HG03342 (cell line): ENCODE data around the gene CLEC16A.

ENCODE experiments used
- ATAC-seq: cut with Tn5 transposase; IDR thresholded peaks from one replicate; pipeline ENCODE4 v1.9.1; 2021; ENCODE audit warnings: mild to moderate bottlenecking, moderate library complexity; ENCODE audit not compliant: unreplicated experiment

Gene CLEC16A

DNA sequence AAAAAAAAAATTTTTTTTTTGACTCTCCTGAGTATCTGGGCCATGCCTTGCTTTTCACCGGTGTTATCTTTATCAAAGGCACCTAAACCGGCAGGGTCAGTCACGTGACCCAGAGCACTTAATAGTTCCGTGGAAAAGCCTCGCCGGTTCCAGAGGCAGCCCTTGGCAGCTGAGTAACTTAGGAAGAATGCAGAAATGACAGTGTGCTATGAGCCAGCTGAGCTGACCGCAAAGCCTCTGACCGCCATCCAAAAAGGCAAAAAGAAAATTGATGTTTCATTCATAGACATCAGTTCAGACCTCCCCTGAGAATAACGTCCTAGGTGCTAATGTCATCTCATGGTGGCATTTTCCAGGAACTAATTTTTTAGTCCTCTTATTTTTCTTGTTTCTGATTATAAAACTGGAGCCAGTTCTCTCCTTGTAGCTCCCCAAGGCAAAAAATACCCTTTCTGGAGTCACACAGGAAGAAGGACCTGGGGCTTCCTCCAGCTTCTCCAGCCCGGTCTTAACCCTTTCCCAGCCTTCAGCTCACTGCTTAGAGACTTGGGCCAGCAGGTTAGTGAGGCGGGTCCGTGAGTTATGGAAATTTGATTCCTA lies 189.1 kb downstream of the CLEC16A start:
- ATAC-seq = no peak

DNA sequence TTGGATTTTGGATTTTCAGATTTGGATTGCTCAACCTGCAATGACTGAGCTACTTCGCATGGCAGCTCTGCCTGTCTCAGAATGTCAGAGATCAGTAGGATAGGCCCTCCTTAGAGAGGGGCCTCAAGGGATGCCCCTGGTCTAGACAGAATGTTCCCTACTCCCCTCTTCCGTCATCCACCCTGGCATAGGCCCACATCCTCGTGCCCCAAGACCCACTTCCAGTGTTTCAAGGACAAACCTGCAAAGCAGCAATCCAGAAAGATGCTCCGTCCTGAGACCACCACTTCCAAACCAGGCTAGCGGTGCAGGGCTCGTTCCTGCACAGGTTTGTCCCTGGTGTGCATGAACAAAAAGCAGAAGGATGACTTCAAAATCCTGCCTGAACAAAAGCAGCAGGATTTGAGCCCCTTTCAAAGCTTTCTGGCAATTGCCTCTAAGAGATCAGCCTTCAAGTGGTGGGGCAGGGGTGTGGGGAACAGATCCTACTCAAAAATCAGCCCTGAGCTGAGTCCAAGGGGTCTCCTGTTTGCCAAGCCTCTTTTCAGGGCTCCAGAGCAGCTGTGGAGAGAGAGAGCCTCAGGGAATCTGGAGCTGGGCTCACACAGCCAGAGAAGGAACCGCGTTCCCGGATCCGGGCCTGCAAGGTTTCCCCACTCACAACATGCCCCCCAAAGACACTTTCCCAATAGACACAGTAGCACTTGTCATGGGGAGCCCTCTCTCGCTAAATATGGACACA lies 190.5 kb downstream of the CLEC16A start:
- no peak for ATAC-seq

DNA sequence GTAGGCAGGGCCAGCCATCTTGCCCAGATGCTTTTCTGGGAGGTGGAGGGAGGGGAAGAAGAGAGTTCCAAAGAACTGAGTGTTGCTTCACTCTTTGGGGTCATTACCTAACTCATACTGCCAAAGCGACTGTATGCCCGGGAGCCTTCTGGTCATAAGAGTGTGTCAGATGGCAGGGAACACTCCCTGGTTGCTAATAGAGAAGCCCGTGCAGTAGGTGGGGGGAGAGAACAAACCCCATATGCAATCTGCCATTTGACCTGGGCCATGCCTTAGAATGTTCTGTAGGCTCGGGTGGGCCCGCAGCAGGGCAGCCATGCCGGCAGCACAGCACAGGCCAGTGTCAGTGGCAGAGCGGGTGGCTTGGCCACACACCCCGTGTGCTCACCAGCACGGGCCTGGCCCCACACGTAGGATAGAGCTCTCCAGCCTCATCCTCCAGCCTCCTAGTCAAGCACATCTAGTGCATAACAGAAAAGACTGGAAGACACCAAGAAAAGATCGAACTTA lies 191.2 kb downstream of the CLEC16A start:
- ATAC-seq = no peak

DNA sequence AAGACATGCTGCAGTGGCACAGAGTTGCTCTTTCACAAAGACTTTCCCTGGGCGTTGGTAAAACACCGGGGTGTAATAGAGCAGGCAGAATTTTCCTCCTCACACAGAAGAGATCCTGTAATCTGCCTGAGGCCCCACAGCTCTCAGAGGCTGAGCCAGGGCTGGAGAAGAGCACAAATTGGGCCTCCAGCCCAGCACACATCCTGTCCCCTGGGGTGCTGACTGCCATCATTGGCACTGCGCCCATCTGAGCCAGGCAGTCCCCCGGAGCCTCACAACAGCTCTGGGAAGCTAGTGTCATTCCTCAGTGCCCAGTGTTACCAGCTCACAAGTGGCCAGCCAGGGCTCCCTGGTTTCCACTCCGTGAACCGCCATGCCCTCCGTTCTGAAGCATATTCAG lies 192.2 kb downstream of the CLEC16A start:
- no peak for ATAC-seq

DNA sequence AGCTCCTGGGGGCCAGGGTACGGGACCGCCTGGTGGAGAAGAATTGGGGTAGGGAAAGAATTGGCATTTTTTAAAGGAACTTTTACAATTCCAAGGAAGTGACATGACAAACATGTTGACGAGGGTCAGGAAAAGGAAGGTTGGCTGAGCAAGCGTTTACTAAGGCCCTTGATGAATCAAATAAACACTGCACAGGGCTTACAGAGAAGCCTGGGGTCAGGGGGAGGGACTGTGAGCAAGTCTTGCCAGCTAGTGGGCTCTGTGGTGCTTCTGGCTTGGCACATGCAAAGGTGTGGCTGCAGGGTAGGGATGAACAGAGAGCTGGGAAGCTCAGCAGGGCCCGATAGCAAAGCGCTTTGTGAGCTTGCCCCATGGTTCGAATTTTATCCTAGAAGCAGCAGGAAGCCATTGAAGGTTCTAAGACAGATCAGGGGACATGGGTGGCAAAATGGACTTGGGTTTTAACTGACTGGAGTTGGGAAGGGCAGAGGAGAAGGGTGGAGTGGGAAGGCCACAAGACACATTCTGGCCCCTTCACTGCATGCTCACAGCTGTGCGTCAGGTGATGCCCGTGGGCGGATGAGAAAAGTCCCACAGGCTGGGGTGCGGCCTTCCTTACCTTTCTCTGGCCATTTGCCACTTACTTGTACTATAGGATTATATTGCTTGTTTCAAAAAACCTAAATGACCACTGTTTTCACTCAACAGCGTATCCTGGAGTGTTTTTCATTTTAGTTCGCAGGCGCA lies 193.8 kb downstream of the CLEC16A start:
- ATAC-seq = no peak

DNA sequence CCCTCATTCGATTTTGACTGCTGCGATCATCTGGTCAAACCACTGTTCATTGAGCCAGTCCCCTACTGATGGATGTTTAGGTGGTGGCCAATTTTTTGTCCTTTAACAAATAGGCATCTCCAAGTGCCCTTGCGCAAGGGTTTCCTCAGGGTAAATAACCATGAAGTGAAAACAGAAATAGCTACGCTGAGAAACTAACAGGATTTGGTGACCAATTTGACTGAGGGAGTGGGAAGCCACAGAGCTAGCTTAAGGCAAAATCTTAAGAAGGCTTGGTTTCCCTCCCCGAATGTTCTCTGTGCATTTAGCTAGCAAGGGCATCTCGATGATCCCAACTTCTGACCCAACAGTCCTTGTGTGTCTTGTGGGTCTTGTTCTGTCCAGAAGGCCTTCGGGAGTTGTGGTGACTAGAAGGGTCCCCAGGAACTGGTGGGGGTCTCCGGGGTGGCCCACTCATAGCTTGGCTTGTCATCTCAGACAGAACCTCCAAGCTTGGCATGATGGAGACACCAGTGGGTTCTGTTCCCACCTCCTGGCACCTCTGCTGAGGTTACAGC lies 194.5 kb downstream of the CLEC16A start:
- ATAC-seq = no peak

DNA sequence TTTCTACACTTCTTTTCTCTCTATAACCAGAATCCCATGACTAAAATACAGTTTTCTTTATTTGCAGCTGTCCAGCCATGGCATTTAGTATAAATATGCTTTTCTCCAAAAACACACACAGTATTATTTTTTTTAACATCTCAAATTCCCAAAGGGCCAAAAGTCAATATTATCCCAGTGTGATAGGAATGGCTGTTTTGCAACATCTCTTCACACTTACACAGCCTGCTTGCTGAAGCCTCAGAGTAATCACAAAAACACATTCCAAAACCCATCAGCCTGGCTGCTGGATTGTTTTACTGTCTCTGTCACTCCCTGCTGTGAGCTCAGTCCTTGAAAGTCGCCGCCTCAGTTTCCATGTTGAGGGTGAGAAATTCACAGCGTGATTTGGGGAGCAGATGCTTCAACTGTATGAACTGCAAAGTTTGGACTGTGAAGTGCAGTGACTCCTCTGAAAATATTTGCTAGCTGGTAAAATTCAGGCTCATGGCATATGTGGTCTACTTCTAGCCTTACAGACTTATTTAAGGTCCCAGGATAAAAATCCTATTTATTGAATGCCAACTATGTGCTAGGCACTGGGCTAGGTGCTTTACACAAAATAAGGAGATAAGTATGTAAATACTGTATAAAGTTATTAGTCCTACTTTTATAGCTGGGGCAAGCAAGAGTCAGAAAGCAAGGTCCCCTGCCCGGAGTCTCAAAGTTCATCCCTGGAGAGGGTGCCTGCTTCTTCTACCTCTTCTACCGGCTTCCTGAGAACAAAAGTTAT lies 195.1 kb downstream of the CLEC16A start:
- no peak for ATAC-seq

DNA sequence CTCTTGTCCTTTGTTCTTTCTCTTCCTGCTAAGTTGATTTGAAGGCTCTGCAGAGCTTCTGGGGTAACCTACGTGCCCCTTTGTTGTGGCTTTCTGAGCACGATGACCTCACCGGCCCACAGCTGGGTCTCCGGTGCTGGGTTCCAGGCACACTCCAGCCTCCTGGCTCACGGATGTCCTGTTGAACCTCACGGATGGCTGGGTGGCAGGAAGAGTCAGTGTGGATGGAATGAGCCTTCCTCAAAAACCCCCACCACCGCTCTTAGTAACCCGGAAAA lies 195.7 kb downstream of the CLEC16A start:
- no peak for ATAC-seq

DNA sequence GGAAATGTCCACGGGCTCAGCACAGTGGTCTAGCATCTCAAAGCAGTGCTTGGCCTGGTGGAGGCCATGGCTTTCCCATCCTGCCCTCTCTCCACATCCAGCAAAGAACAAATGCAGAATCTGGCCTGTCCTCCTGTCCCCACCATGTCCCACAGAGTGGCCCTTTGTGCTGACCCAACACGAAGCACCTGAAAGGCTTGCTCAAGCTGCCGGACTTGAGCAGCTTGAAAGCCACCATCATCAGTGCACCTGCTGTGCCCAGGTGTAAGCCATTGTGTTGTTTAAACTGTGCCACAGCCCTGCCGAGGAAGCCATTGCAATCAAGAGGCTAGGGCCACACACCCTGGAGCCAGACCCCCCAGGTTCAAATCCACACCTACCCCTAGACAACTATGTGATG lies 196.1 kb downstream of the CLEC16A start:
- ATAC-seq = no peak

DNA sequence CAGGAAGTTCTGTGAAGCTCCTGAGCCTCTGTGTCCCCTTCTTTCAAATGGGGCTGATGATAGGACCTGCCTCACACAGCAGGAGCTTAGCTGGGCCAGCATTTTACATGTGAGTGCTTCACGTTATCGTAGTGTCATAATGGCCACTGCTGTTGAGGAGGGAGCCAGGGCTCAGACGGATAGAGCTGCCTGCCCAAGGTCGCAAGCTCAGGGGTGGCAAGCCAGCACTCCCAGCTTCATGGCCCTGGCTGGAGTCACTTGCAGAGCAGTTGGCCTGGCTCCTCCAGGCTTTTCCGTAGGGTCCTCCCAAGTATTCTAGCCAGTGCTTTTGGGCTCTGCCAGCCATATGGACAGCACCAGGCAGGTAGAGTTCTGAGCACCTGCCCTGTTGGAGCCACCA lies 196.5 kb downstream of the CLEC16A start:
- no peak for ATAC-seq

DNA sequence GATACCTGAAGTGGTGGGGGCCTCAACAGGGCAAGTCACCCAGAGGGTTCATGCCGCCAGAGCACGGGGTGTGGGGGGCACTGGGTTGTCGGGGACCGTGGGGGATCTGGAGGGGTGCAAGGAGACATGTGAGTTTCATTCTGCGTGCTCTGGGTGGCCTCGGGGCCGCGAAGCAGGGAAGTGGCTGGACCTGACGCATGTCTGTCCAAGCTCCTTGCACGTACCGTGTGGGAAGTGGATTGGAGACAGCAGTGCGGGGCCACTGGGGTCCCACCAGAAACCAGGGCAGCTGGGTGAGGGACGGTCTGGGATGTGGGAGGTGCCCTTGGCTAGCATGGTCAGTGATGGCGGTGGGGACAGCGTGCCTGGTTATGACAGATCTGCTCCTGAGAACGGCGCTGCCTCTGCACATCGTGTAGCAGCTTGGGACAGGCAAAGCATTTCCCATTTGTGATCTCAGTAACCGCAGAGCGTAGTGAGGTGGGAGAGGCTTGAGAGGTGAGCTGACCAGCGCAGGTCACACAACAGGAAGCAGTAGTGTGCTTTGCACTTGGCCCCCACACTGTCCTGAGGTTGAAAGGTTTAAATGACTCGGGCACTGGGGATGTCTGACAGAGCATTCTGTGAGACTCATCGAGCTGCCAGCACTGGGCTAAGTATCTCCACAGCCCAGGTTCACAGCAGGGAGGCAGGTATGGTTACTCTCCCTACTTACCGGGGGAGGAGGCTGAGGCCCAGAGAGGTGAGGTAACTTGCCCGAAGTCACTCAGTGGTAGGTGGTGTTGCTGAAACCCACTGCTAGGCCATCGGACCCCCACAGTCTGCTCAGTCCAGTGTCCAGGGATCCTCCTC lies 197.3 kb downstream of the CLEC16A start:
- ATAC-seq = no peak

DNA sequence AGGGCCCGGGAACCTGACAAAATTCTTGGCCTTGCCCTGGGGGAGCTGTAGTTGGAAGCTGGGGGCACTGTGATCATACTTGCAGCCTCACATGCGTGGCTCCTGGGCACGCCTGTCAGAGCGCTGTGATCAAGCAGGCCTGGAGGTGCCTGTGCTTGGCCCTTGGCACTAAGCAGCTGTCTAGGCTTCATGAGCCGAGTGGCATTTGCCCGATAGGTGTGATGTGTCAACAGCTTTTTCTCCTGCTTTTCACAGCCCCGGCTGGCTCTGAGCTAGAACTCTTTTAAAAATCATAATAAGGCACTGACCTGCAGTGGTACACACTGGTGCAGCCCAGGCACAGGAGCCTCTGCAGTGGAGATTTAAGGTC lies 197.9 kb downstream of the CLEC16A start:
- ATAC-seq = no peak

DNA sequence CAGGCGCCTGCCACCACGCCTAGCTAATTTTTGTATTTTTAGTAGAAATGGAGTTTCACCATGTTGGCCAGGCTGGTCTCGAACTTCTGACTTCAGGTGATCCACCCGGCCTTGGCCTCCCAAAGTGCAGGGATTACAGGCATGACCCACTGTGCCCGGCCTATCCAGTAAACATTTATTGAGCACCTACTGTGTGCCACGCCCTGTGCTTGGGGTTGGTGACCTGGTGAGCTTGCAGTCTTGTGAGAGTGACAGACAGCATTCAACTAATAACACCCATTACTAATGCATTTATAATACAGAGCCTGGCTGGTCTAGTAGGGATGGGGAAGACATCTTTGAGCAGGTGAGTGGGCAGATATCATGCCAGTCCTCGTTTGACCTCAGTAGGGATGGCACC lies 198.6 kb downstream of the CLEC16A start:
- no peak for ATAC-seq

DNA sequence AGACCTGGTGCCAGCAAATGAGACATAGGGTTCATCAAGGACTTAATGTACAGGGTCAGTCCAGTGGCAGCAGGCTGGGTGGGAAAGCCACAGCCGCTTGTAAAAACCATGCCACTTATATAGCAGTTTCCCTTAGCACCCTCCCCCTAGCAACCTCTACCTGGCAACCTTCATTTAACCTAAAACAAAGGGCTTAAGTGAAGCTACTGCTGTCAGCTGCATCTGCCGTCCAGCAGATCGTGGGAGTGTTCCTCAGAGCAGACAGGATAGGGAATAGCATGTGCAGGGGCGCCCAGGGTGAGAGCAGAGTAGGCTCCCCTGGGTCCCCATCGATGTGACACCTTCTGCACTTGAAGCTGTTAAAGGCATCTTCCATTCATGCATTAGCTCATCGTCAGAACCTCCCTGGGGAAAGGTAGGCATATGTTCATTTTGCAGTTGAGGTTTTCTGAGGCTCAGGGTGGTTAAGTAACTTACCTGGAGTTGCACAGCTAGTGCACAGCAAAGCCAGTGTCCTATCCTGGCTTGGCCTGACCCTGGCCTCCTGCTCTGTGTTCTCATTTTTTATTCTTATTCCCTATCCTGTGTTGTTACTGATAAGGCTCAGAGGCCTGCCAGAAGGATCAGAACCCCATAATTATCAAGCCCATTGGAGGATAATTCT lies 199.1 kb downstream of the CLEC16A start:
- no peak for ATAC-seq

DNA sequence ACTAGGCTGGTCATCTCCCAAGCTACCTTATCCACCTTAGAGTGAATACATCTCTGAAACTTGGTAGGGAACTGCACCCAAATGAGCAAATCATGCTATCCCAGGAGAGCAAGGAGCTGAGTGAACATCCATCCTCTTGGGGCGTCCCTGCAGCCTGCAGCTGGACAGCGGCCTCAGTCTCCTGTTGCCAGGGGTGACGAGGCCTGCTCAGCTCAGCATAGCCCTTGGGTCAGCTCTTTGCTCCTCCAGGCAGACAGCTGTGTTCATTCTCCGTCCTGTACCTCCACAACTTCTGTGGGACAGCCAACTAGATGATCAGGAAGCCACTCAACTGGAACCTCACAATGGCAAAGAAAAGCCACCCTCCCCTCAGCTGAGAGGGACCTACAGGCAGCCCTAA lies 199.8 kb downstream of the CLEC16A start:
- no peak for ATAC-seq

DNA sequence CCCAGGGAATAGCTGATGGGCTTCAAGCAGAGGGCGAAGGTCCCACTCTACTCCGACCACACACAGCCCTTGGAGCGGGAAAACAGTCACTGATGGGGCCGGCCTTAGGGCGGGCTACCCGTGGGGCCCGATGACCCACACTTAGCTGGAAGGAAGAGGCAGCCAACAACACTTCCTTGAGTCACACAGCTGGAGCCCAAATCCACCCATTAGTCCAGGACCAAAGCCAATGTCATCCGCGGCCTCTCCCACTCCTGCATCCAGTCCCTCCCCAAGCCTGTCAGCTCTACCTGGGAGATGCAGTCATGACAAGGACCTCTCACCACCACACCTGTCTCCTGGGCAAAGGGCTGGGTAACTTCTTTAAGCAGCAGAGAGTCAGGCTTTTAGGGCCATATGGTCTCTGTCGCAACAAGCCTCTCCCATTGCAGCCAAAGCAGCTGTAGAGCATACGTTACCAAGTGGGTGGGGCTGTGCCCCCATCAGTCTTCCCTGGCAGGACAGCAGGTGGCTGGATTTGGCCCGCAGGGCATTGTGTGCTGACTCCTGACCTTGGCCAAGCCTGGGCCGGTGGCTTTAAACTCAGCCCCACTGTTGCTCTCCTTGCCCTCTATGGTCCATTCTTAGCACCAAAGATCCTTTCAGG lies 200.9 kb downstream of the CLEC16A start:
- no peak for ATAC-seq

DNA sequence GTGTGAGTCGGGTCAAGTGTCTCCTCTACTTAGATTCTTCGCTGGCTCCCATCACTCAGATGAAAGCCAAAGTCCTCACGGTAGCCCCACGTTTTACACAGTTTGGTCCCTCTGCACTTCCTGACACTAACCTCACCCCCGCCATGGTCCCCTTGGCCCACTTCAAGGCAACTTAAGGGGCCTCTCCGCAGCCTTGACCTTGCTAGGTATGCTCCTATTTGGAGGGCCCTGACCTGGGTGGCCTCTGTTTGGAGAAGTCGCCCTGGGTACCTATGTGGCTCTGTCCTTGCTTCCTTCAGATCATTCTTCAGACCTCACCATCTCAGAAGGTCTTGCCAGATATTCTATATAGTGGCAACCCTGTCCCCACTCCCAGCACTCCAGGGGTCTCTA lies 201.5 kb downstream of the CLEC16A start:
- no peak for ATAC-seq

DNA sequence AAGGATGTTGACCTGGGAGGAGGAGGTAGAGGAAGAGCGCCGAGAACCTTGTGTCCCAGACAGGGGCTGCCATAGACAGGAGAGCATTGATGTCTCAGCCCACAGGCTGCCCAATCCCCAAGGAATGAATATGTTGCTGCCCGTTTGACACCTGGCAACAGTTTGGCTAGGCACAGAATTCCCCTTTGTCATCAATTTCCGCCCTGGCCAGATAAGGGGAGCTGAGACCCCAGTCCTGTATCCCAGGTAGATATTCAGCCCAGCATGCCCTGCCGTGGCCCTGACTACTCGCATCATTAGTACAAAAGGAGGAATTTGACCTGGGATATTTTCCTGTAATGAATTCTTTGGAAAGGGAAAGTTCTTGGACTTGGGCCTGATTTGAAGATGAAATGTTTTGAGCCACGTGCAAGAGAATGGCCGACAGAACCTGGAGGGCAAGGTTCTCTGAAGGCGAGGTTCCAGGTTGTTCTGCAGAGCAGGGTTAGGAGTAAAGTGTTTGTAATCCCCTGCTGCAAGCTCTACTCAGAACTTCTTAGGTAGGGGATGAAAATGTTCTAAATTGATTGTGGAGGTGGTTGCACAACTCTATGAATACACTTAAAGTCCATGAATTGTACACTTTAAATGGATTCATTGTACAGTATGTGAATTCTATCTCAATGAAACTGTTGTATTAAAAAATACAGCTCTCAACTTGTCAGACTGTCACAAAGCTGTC lies 202.8 kb downstream of the CLEC16A start:
- ATAC-seq = no peak
